Measurements from ENCODE around the gene MTCL1.

Gene MTCL1

GRCh38 chr18:8726963-8727705 lies 21.8 kb downstream of the MTCL1 start:
- peaks cover 12% of the 10 kb centered on the region for H3K4me1 ChIP-seq (ENCODE audit: control insufficient read depth, insufficient read depth, low read length, poor library complexity, severe bottlenecking)
- no peak overlapping the region for H3K4me3 ChIP-seq (ENCODE audit: extremely low read depth, insufficient read depth, low read length, poor library complexity, severe bottlenecking)
- H3K27ac ChIP-seq (ENCODE audit: low read depth, low read length, severe bottlenecking), result no peak overlapping the region
- H3K36me3 ChIP-seq (ENCODE audit: control insufficient read depth, insufficient read depth, low read length), result peaks cover 14% of the 10 kb centered on the region
- no peaks in the 10 kb centered on the region for H3K9me3 ChIP-seq (ENCODE audit: control insufficient read depth, low read length)
- WGBS, 2 experiments (ENCODE audit: insufficient coverage in 2 of 2), result no CpG with 5 or more reads among the region's 4 CpGs

GRCh38 chr18:8730080-8730827 lies 24.9 kb downstream of the MTCL1 start:
- Histone ChIP-seq H3K4me3 (ENCODE audit: extremely low read depth, insufficient read depth, low read length, poor library complexity, severe bottlenecking) (no peak overlapping the region), H3K9me3 (ENCODE audit: control insufficient read depth, low read length) (no peaks in the 10 kb centered on the region), H3K36me3 (ENCODE audit: control insufficient read depth, insufficient read depth, low read length) (peaks cover 6% of the 10 kb centered on the region), H3K4me1 (ENCODE audit: control insufficient read depth, insufficient read depth, low read length, poor library complexity, severe bottlenecking) (peaks cover 24% of the 10 kb centered on the region), H3K27ac (ENCODE audit: low read depth, low read length, severe bottlenecking) (peak overlapping the region; percentile 62)
- 89 to 94% methylated on average over 12 to 14 of the region's 16 CpGs for WGBS, 2 experiments (ENCODE audit: insufficient coverage in 2 of 2)

GRCh38 chr18:8732442-8733360 lies 27.3 kb downstream of the MTCL1 start:
- Histone ChIP-seq H3K9me3 (ENCODE audit: control insufficient read depth, low read length) (no peaks in the 10 kb centered on the region), H3K27ac (ENCODE audit: low read depth, low read length, severe bottlenecking) (no peak overlapping the region), H3K4me3 (ENCODE audit: extremely low read depth, insufficient read depth, low read length, poor library complexity, severe bottlenecking) (no peak overlapping the region), H3K36me3 (ENCODE audit: control insufficient read depth, insufficient read depth, low read length) (peaks cover 10% of the 10 kb centered on the region), H3K4me1 (ENCODE audit: control insufficient read depth, insufficient read depth, low read length, poor library complexity, severe bottlenecking) (peaks cover 24% of the 10 kb centered on the region)
- WGBS, 2 experiments (ENCODE audit: insufficient coverage in 2 of 2), result 91 to 92% methylated on average over 16 to 17 of the region's 22 CpGs

- H3K36me3 ChIP-seq (ENCODE audit: control insufficient read depth, insufficient read depth, low read length), result peaks cover 10% of the 10 kb centered on the region
- WGBS, 2 experiments (ENCODE audit: insufficient coverage in 2 of 2), result 90 to 97% methylated on average over 4 to 5 of the region's 5 CpGs
- H3K9me3 ChIP-seq (ENCODE audit: control insufficient read depth, low read length), result no peaks in the 10 kb centered on the region
- H3K27ac ChIP-seq (ENCODE audit: low read depth, low read length, severe bottlenecking), result no peak overlapping the region
- H3K4me1 ChIP-seq (ENCODE audit: control insufficient read depth, insufficient read depth, low read length, poor library complexity, severe bottlenecking), result peaks cover 24% of the 10 kb centered on the region
- no peak overlapping the region for H3K4me3 ChIP-seq (ENCODE audit: extremely low read depth, insufficient read depth, low read length, poor library complexity, severe bottlenecking)
Measured at GRCh38 chr18:8734496-8734895, 29.1 kb downstream of the MTCL1 start.

- Histone ChIP-seq H3K27ac (ENCODE audit: low read depth, low read length, severe bottlenecking) (no peak overlapping the region), H3K36me3 (ENCODE audit: control insufficient read depth, insufficient read depth, low read length) (peaks cover 10% of the 10 kb centered on the region), H3K4me3 (ENCODE audit: extremely low read depth, insufficient read depth, low read length, poor library complexity, severe bottlenecking) (no peak overlapping the region), H3K9me3 (ENCODE audit: control insufficient read depth, low read length) (no peaks in the 10 kb centered on the region), H3K4me1 (ENCODE audit: control insufficient read depth, insufficient read depth, low read length, poor library complexity, severe bottlenecking) (peaks cover 18% of the 10 kb centered on the region)
- 40 to 61% methylated on average over 1 to 2 of the region's 2 CpGs for WGBS, 2 experiments (ENCODE audit: insufficient coverage in 2 of 2)
Measured at GRCh38 chr18:8735274-8735673, 29.9 kb downstream of the MTCL1 start.

GRCh38 chr18:8741117-8741516 lies 35.8 kb downstream of the MTCL1 start:
- Histone ChIP-seq H3K4me3 (ENCODE audit: extremely low read depth, insufficient read depth, low read length, poor library complexity, severe bottlenecking) (no peak overlapping the region), H3K36me3 (ENCODE audit: control insufficient read depth, insufficient read depth, low read length) (peaks cover 22% of the 10 kb centered on the region), H3K27ac (ENCODE audit: low read depth, low read length, severe bottlenecking) (no peak overlapping the region), H3K4me1 (ENCODE audit: control insufficient read depth, insufficient read depth, low read length, poor library complexity, severe bottlenecking) (peaks cover 8% of the 10 kb centered on the region), H3K9me3 (ENCODE audit: control insufficient read depth, low read length) (peaks cover 3% of the 10 kb centered on the region)
- WGBS, 2 experiments (ENCODE audit: insufficient coverage in 2 of 2), result no CpG with 5 or more reads among the region's 1 CpG

- H3K27ac ChIP-seq (ENCODE audit: low read depth, low read length, severe bottlenecking), result no peak overlapping the region
- peaks cover 22% of the 10 kb centered on the region for H3K36me3 ChIP-seq (ENCODE audit: control insufficient read depth, insufficient read depth, low read length)
- peaks cover 12% of the 10 kb centered on the region for H3K4me1 ChIP-seq (ENCODE audit: control insufficient read depth, insufficient read depth, low read length, poor library complexity, severe bottlenecking)
- no peak overlapping the region for H3K4me3 ChIP-seq (ENCODE audit: extremely low read depth, insufficient read depth, low read length, poor library complexity, severe bottlenecking)
- 84 to 87% methylated on average over 6 to 7 of the region's 7 CpGs for WGBS, 2 experiments (ENCODE audit: insufficient coverage in 2 of 2)
- peaks cover 3% of the 10 kb centered on the region for H3K9me3 ChIP-seq (ENCODE audit: control insufficient read depth, low read length)
Measured at GRCh38 chr18:8741532-8741931, 36.2 kb downstream of the MTCL1 start.

- no CpG with 5 or more reads among the region's 6 CpGs for WGBS, 2 experiments (ENCODE audit: insufficient coverage in 2 of 2)
- Histone ChIP-seq H3K36me3 (ENCODE audit: control insufficient read depth, insufficient read depth, low read length) (peaks cover 15% of the 10 kb centered on the region), H3K4me1 (ENCODE audit: control insufficient read depth, insufficient read depth, low read length, poor library complexity, severe bottlenecking) (peaks cover 23% of the 10 kb centered on the region), H3K9me3 (ENCODE audit: control insufficient read depth, low read length) (peaks cover 3% of the 10 kb centered on the region), H3K4me3 (ENCODE audit: extremely low read depth, insufficient read depth, low read length, poor library complexity, severe bottlenecking) (no peak overlapping the region), H3K27ac (ENCODE audit: low read depth, low read length, severe bottlenecking) (no peak overlapping the region)
Measured at GRCh38 chr18:8742387-8743361, 37.3 kb downstream of the MTCL1 start.

GRCh38 chr18:8744038-8744437 lies 38.7 kb downstream of the MTCL1 start:
- 96 to 100% methylated on average over 3 to 6 of the region's 7 CpGs for WGBS, 2 experiments (ENCODE audit: insufficient coverage in 2 of 2)
- Histone ChIP-seq H3K36me3 (ENCODE audit: control insufficient read depth, insufficient read depth, low read length) (peaks cover 24% of the 10 kb centered on the region), H3K9me3 (ENCODE audit: control insufficient read depth, low read length) (peaks cover 3% of the 10 kb centered on the region), H3K4me1 (ENCODE audit: control insufficient read depth, insufficient read depth, low read length, poor library complexity, severe bottlenecking) (peaks cover 29% of the 10 kb centered on the region), H3K4me3 (ENCODE audit: extremely low read depth, insufficient read depth, low read length, poor library complexity, severe bottlenecking) (no peak overlapping the region), H3K27ac (ENCODE audit: low read depth, low read length, severe bottlenecking) (no peak overlapping the region)
